GM13977 (cell line): Measurements from ENCODE around the gene KCNQ5.

ENCODE experiments used
- DNase-seq: peaks from one replicate; pipeline ENCODE4 v3.0.0; 2012; ENCODE audit warnings: low spot score
- in situ Hi-C: fragments of 300-500 bp; cut with MboI; formaldehyde crosslinking; loops from one replicate; pipeline ENCODE4 v1.12.0; 2022; ENCODE audit warnings: low sequenced_read_pairs, low pct_unique_long_range_greater_than_20kb, mixed read lengths, inconsistent platforms; ENCODE audit not compliant: unreplicated experiment
- TF ChIP-seq, protein P1 (sequence below): IDR thresholded peaks from 2 replicates; pipeline ENCODE4 v1.5.1; 2012; ENCODE audit warnings: mild to moderate bottlenecking, control low read depth; ENCODE audit not compliant: insufficient read depth; ENCODE audit errors: extremely low read depth, missing control alignments

KCNQ5 gene

DNA sequence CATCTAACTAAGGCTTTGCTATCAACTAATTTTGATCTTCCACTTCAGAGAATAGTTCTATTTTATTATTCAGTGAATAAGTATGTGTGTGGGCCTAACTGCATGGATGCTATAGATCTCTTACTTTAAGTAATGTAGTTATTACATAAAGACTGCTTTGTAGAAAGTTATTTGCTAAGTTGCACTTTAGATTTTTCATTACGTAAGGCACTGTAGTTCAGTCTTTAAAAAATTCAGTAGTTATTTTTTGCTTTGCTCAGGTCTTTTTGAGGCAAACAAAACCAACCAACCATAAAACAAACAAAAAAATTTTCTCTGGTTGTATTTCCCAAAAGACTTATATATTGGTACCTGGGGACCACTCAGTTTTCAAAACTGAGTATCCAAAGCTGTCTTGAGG is 53.0 kb downstream of the KCNQ5 start:
- TF ChIP-seq, protein P1, sequence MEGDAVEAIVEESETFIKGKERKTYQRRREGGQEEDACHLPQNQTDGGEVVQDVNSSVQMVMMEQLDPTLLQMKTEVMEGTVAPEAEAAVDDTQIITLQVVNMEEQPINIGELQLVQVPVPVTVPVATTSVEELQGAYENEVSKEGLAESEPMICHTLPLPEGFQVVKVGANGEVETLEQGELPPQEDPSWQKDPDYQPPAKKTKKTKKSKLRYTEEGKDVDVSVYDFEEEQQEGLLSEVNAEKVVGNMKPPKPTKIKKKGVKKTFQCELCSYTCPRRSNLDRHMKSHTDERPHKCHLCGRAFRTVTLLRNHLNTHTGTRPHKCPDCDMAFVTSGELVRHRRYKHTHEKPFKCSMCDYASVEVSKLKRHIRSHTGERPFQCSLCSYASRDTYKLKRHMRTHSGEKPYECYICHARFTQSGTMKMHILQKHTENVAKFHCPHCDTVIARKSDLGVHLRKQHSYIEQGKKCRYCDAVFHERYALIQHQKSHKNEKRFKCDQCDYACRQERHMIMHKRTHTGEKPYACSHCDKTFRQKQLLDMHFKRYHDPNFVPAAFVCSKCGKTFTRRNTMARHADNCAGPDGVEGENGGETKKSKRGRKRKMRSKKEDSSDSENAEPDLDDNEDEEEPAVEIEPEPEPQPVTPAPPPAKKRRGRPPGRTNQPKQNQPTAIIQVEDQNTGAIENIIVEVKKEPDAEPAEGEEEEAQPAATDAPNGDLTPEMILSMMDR: no peak
- DNase-seq: no peak
- in situ Hi-C loops: no loop called here

DNA sequence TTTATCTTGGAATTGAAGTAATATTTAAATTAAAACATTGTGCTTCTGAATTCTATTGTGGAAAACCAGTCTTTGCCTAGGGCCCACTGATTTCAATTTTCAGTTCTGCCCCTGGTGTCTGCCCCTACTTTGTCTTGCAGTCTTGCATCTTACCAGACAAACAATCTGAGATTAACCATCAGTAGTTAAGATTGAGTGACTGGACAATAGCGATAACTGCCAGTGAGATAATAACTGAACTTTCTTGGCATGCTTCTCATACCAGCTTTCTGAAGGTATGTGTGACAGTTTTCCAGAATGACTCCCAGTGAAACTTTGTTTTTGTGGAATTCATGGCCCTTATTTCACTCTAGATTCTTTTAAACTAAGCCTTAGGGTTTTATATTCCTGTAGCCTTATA is 53.5 kb downstream of the KCNQ5 start:
- TF ChIP-seq, protein P1: no peak
- no peak for DNase-seq
- in situ Hi-C loops: no loop called here

- TF ChIP-seq, protein P1: no peak
- DNase-seq: no peak
- in situ Hi-C loops: no loop called here
These were observed 55.1 kb downstream of the KCNQ5 start for GRCh38 chr6:72676995-72677394.

- TF ChIP-seq, protein P1: no peak
- DNase-seq: no peak
- in situ Hi-C loops: no loop called here
These were observed 55.9 kb downstream of the KCNQ5 start for GRCh38 chr6:72677740-72678139.

GRCh38 chr6:72683797-72684196 is 61.9 kb downstream of the KCNQ5 start:
- TF ChIP-seq, protein P1: no peak
- in situ Hi-C loops: no loop called here
- DNase-seq: peak; percentile 51

DNA sequence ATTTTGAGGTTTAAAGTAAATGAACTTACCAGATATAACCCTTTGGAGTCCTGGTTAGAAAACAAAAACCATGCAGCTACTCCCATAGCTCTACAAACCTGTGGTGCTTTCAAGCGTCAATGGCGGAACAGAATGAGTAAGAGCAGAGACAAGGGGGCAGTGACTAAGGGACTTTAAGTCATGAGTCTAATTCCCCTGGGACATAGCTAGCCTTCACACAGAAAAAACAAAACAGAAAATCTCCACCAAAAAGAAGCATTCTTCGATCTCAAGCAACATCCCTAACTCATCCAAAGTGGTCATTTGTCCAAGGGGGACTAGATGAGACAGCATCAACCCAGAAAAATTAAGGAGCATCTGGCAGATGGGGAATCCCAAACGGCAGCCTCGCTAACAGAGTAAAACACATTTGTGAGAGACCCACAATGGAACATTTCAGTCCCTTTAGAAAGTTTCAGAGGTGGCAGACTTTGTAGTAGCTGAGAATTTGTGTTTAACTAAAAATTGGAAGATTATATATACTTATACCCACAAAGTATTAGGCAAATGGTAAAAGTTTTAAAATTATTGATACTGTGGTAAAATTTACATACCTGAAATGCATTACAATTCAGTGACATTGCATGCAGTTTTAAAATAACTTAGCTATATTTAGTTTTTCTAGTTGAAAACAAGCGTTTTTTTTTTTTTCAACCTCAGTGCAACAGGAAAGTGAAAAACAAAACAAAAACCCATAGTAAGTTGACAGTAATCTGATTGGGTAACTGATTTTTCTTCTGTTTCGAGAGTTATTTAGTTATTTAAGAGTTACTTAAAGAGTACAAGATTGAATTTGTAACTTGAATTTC is 67.5 kb downstream of the KCNQ5 start:
- in situ Hi-C loops: no loop called here
- TF ChIP-seq, protein P1: no peak
- peak; percentile 60 for DNase-seq
